ENCODE data around the gene COL26A1. TPM values are rescaled to one million over a fixed set of nuclear protein-coding genes. Genes with fewer than 3 reads are reported as not detected.
"Not testable (repeated sequence)": the region's sequence is repeated elsewhere in the genome, so short reads cannot be mapped to it uniquely, and the experiment has no call there.

The COL26A1 gene
- total and polyA plus RNA-seq, 2 of the 4 experiments (the other 2 are of a cell fraction) = not detected

- ATAC-seq (ENCODE audit: low read depth); in situ Hi-C loops (cut with MboI; ENCODE audit: low sequenced_read_pairs): not testable (repeated sequence)
Measured at GRCh38 chr7:101560021-101560420, 197.3 kb downstream of the COL26A1 start.

More at GRCh38 chr7:101560021-101560420, 197.3 kb downstream of the COL26A1 start:
- H2BK20ac ChIP-seq (ENCODE audit: low read depth, low read length); H3K18ac ChIP-seq (ENCODE audit: low read depth, low read length); H3K4ac ChIP-seq (ENCODE audit: low read depth, low read length); H3K14ac ChIP-seq (replicated peaks; ENCODE audit: low read depth, low read length); DNase-seq; H4K8ac ChIP-seq (ENCODE audit: low read depth in 2 of 2, low read length in 2 of 2); H3K9me1 ChIP-seq (ENCODE audit: insufficient read depth, low read length); H2AK9ac ChIP-seq (replicated peaks; ENCODE audit: low read depth, low read length, poor library complexity); H3K9me3 ChIP-seq (ENCODE audit: control insufficient read depth, insufficient read depth, low read length); H3K9ac ChIP-seq (ENCODE audit: low read depth, low read length); H4K5ac ChIP-seq (ENCODE audit: low read depth, low read length); dilution Hi-C loops (cut with HindIII; ENCODE audit: low sequenced_read_pairs, unreplicated experiment); intact Hi-C loops (cut with micrococcal nuclease); H2BK120ac ChIP-seq (ENCODE audit: low read depth, low read length); POLR2A ChIA-PET (ENCODE audit: unreplicated experiment); H3K79me1 ChIP-seq (ENCODE audit: low read depth in 1 of 2, low read length in 2 of 2); H3K36me3 ChIP-seq (ENCODE audit: control insufficient read depth, insufficient read depth, low read length); H2AFZ ChIP-seq (replicated peaks; ENCODE audit: low read length, poor library complexity); H3K4me3 ChIP-seq (ENCODE audit: insufficient read depth, low read depth, low read length); H3K4me2 ChIP-seq (ENCODE audit: low read depth, low read length); H2BK5ac ChIP-seq (ENCODE audit: low read depth, low read length, poor library complexity, severe bottlenecking); H2AK5ac ChIP-seq (ENCODE audit: low read depth, low read length); H3K56ac ChIP-seq (ENCODE audit: extremely low read depth, insufficient read depth, low read length); H3K4me1 ChIP-seq (ENCODE audit: control insufficient read depth, insufficient read depth, low read length); H3K27ac ChIP-seq (ENCODE audit: insufficient read depth, low read length); H2BK15ac ChIP-seq (ENCODE audit: low read depth, low read length); BruUV-seq (replicated peaks); H3K23ac ChIP-seq (ENCODE audit: low read depth, low read length); H4K91ac ChIP-seq (ENCODE audit: insufficient read depth, low read depth, low read length); H4K20me1 ChIP-seq (ENCODE audit: insufficient read depth, low read length): not testable (repeated sequence)
- CTCF ChIA-PET = interaction anchor here (1.0 kb wide), 1 partner anchor 16 kb away, joined by 3 read pairs; no protein-coding TSS in a partner anchor
- H3K27me3 ChIP-seq (ENCODE audit: control insufficient read depth, insufficient read depth, low read length) = peaks cover 50% of the 10 kb centered on the region
- no CpG with 5 or more reads among the region's 3 CpGs for WGBS, 2 experiments (ENCODE audit: extremely low coverage in 2 of 2, insufficient read length in 1 of 2)
